NT2/D1 (cell line): Measurements from ENCODE around the gene LRRC41.

Experiments
- DNase-seq: peaks from one replicate; pipeline ENCODE4 v3.0.0-alpha.2; 2011; ENCODE audit warnings: low read depth, low spot score
- H3K27me3 ChIP-seq: 2 replicates; pipeline ENCODE4 v1.6.0; 2011; ENCODE audit warnings: mild to moderate bottlenecking; ENCODE audit not compliant: insufficient read length, insufficient read depth
- H3K36me3 ChIP-seq: 2 replicates; pipeline ENCODE4 v1.6.1; 2011; ENCODE audit warnings: mild to moderate bottlenecking, low read length, mixed read lengths; ENCODE audit not compliant: insufficient read depth, insufficient read length
- H3K4me1 ChIP-seq: 2 replicates; pipeline ENCODE4 v1.5.1; 2011; ENCODE audit not compliant: insufficient read depth, insufficient read length
- H3K4me3 ChIP-seq: 2 replicates; pipeline ENCODE4 v1.5.1; 2011; ENCODE audit warnings: low read depth; ENCODE audit not compliant: insufficient read length
- H3K9ac ChIP-seq: 2 replicates; pipeline ENCODE4 v1.6.0; 2011; ENCODE audit warnings: low read depth; ENCODE audit not compliant: insufficient read length
- H3K9me3 ChIP-seq: 2 replicates; pipeline ENCODE4 v1.5.1; 2011; ENCODE audit warnings: mild to moderate bottlenecking, low read length; ENCODE audit not compliant: insufficient read depth
- SUZ12 ChIP-seq: IDR thresholded peaks from 2 replicates; pipeline ENCODE4 v1.6.1; 2011; ENCODE audit not compliant: insufficient read length, insufficient read depth; ENCODE audit errors: extremely low read depth
- YY1 ChIP-seq: IDR thresholded peaks from 2 replicates; pipeline ENCODE4 v1.6.1; 2011; ENCODE audit not compliant: insufficient read length, insufficient read depth
- ZNF274 ChIP-seq: IDR thresholded peaks from 2 replicates; pipeline ENCODE4 v1.6.1; 2011; ENCODE audit warnings: mild to moderate bottlenecking, low read depth, low read length

Gene LRRC41

GRCh38 chr1:46288485-46289133, 14.8 kb downstream of the LRRC41 start:
- no peaks in the 10 kb centered on the region for H3K9me3 ChIP-seq
- no peak overlapping the region for H3K9ac ChIP-seq
- H3K27me3 ChIP-seq: no peaks in the 10 kb centered on the region
- H3K4me3 ChIP-seq: no peak overlapping the region
- DNase-seq: no peak
- TF ChIP-seq ZNF274: no peak
- TF ChIP-seq SUZ12: no peak
- no peak for TF ChIP-seq YY1
- H3K36me3 ChIP-seq: peaks cover 76% of the 10 kb centered on the region
- peaks cover 16% of the 10 kb centered on the region for H3K4me1 ChIP-seq

- peaks cover 16% of the 10 kb centered on the region for H3K4me1 ChIP-seq
- H3K4me3 ChIP-seq: no peak overlapping the region
- no peak for TF ChIP-seq SUZ12
- H3K27me3 ChIP-seq: no peaks in the 10 kb centered on the region
- no peak overlapping the region for H3K9ac ChIP-seq
- H3K9me3 ChIP-seq: no peaks in the 10 kb centered on the region
- peaks cover 80% of the 10 kb centered on the region for H3K36me3 ChIP-seq
- no peak for DNase-seq
Measured at GRCh38 chr1:46285730-46286477, 17.5 kb downstream of the LRRC41 start.

GRCh38 chr1:46284597-46285564, 18.5 kb downstream of the LRRC41 start:
- H3K27me3 ChIP-seq: no peaks in the 10 kb centered on the region
- peaks cover 85% of the 10 kb centered on the region for H3K36me3 ChIP-seq
- H3K9ac ChIP-seq: no peak overlapping the region
- H3K4me3 ChIP-seq: no peak overlapping the region
- H3K4me1 ChIP-seq: peaks cover 16% of the 10 kb centered on the region
- H3K9me3 ChIP-seq: no peaks in the 10 kb centered on the region
- no peak for TF ChIP-seq ZNF274
- TF ChIP-seq YY1: no peak
- no peak for TF ChIP-seq SUZ12
- DNase-seq: no peak

- peaks cover 16% of the 10 kb centered on the region for H3K4me1 ChIP-seq
- TF ChIP-seq SUZ12 (no peak), YY1 (no peak), ZNF274 (no peak)
- H3K27me3 ChIP-seq: no peaks in the 10 kb centered on the region
- no peaks in the 10 kb centered on the region for H3K9me3 ChIP-seq
- no peak for DNase-seq
- H3K4me3 ChIP-seq: no peak overlapping the region
- peaks cover 88% of the 10 kb centered on the region for H3K36me3 ChIP-seq
- no peak overlapping the region for H3K9ac ChIP-seq
Measured at GRCh38 chr1:46284058-46284457, 19.4 kb downstream of the LRRC41 start.

GRCh38 chr1:46281021-46281420, 22.4 kb downstream of the LRRC41 start:
- no peak overlapping the region for H3K4me3 ChIP-seq
- no peaks in the 10 kb centered on the region for H3K27me3 ChIP-seq
- H3K9me3 ChIP-seq: no peaks in the 10 kb centered on the region
- H3K9ac ChIP-seq: no peak overlapping the region
- DNase-seq: no peak
- H3K36me3 ChIP-seq: peaks cover 95% of the 10 kb centered on the region
- H3K4me1 ChIP-seq: peaks cover 12% of the 10 kb centered on the region
- TF ChIP-seq SUZ12: no peak
- TF ChIP-seq YY1: no peak
- TF ChIP-seq ZNF274: no peak

GRCh38 chr1:46280092-46280491, 23.3 kb downstream of the LRRC41 start:
- no peak overlapping the region for H3K4me3 ChIP-seq
- H3K27me3 ChIP-seq: no peaks in the 10 kb centered on the region
- no peak for TF ChIP-seq YY1
- TF ChIP-seq ZNF274: no peak
- no peak for TF ChIP-seq SUZ12
- DNase-seq: no peak
- H3K9ac ChIP-seq: no peak overlapping the region
- peaks cover 4% of the 10 kb centered on the region for H3K4me1 ChIP-seq
- no peaks in the 10 kb centered on the region for H3K9me3 ChIP-seq
- H3K36me3 ChIP-seq: peaks cover 95% of the 10 kb centered on the region
